ENCODE data around the gene ZNF106.

ZNF106 gene

GRCh38 chr15:42490671-42491538, at the start of gene ZNF106:
Gene ZNF106 (minus strand): TSS chr15:42491141. CDS start chr15:42472289, 18,852 bp downstream.
- DNase-seq (ENCODE audit: low read depth) = peak; percentile 78

GRCh38 chr15:42533246-42533645, 42.3 kb upstream of the ZNF106 start:
- DNase-seq (ENCODE audit: low read depth) = no peak

- no peak for DNase-seq (ENCODE audit: low read depth)
Observed at GRCh38 chr15:42528970-42529369, 38.0 kb upstream of the ZNF106 start.

DNA sequence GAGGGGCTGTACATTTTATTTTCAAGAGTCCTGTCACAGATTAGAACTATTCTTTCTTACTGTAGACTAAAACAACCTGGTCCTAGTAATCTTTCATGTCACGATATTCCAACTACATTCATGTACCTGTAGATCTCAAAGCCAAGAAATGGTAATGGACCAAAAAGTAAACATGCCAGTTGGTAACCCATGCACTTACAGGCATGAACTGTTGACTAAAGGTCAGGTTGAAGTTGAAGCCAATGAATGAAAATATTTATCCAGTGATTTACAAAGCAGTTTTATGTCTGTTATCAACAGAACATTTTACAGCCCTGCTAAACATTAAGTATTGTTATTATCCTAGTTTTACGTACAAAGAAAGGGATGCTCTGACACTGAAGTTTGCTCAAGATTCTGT, 32.4 kb upstream of the ZNF106 start:
- no peak for DNase-seq (ENCODE audit: low read depth)

DNA sequence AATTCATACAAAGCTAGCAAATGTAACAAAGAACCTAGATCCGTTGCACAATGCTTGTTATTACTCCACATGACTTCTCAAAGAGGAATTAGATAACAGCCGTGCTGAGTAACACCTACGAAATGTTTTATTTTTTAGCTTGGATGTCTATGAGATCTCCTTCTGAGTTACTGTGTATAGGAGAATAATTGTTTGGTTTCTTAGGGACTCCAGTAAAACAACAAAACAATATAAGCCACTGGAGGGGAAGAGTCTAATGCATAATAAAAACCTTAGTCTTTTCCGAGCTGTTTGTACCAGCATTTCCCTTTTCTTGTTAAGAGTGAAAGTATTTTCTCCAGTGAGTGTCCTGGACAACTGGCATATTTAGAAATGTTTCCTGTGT, 20.1 kb upstream of the ZNF106 start:
- DNase-seq (ENCODE audit: low read depth) = peak; percentile 18

DNA sequence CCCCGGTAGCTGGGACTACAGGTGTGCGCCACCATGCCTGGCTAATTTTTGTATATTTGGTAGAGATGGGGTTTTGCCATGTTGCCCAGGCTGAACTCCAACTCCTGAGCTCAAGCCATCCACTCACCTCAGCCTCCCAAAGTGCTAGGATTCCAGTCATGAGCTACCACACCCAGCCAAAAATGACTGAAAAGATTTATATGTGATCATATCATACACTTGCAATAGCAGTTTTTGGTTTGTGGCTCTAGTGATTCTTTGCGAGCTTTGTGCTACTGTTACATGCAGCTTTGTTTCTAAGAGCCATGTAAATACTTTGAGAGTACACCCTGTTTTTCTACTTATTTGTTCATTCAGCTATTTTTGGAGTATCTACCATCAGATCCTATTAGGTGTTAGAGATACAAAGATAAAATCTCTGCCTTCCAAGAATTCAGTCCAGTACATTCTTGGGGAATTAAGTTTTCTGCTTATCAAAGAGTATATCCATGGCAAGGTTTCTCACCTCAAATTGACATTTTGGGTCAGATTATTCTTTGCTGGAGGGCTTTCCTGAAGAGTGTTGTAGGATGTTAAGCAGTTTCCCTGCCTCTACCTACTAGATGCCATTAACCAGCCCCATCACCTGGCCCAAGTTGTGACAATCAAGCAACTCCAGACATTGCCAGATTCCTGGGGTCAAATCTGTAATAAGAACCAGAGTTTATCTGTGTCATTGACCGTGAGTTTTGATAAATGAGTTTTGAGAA, 19.5 kb upstream of the ZNF106 start:
- DNase-seq (ENCODE audit: low read depth) = no peak

DNA sequence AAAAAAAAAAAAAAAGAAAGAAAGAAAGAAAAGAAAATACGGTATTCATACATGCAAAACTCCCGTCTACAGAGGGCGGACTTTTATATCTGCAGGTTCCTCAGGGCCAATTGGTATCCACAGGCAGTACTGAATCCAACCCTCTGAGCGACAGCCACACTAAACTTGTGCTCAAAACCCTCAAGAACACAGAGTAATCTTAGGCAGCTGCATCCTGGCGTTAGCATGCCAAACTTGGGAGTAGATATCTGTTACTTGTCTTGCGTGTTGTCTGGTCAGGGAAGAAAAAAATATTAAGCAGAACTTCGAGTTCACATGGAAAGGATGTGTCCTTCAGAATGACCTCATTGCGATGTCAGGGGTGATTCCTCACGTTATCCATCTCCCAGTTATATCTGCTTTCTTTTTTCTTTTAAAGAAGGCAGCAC, 17.3 kb upstream of the ZNF106 start:
- DNase-seq (ENCODE audit: low read depth) = no peak

DNA sequence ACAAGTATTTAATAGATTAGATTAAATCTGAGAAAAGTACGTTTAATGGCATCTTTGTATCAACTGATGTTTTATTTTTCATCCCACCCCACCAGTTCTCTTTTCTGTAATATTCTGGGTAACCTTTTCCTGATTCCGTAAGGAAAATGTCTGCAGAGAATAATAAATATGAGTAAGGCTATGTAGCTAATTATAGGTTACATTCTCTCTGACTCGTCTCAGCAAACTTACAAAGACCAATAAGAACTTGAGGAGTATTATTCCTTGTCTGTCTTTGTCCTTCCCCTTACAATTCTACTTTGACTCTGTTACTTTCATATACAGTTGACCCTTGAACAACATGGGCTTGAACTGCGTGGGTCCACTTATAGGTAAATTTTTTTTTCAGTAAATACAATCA, 16.6 kb upstream of the ZNF106 start:
- no peak for DNase-seq (ENCODE audit: low read depth)

DNA sequence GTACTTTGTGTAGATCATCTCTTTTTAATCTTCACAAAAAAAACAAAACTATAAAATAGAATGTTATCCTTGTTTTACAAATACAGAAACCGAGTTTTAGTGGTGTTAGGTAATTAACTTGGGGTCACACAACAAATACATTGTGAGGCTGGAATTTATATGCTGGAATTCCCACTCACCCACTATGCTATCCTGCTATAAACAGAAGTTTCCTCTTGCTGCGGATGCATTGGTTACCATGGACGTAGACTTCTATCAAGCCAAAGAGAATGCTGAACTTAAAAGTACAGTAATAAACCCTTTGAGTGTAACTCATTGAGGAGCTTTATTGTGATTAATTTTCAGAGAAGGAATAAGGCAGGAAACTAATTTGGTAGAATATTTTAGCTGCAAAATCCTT, 13.7 kb upstream of the ZNF106 start:
- no peak for DNase-seq (ENCODE audit: low read depth)

- no peak for DNase-seq (ENCODE audit: low read depth)
Observed at GRCh38 chr15:42503825-42504224, 12.9 kb upstream of the ZNF106 start.

DNA sequence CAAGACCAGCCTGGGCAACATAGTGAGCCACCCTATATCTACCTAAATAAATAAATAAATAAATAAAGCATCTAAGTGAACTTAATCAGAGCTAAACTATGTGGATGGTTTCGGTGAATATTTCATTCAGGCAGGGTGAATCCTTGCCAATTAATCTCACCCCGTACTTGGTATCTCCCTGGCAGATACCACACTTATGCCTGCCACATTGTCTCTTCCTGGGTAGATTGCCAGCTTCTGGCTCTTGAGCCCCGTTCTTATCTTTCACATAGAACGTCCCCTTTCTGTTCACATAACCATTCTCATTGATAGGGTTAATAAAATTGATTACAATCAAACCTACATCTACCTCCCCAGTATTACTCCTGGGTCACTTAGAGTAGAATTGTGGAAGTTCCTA, 11.5 kb upstream of the ZNF106 start:
- DNase-seq (ENCODE audit: low read depth) = no peak

DNA sequence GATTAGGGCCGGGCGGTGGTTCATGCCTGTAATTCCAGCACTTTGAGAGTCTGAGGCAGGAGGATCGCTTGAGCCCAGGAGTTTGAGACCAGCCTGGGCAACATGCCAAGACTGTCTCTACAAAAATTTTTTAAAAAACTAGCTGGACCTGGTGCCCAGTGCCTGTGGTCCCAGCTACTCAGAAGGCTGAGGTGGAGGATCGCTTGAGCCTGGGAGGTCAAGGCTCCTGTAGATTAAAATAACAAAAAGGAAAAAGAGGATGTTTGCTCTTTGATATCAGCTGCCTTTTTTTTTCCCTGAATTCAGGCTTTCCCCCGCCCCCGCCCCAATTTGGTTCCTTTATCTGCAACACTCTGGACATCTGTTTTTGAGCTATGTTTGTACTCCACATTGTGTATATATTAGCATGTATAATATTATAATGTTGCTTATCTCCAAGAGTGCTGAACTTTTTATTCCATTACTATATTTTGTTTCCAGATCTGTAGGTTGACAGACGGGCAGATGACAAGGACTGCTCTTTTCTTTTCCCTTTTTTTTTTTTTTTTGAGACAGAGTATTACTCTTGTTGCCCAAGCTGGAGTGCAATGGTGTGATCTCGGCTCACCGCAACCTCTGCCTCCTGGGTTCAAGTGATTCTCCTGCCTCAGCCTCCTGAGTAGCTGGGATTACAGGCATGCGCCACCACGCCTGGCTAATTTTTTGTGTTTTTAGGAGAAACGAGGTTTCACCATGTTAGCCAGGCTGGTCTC, 9.1 kb upstream of the ZNF106 start:
- no peak for DNase-seq (ENCODE audit: low read depth)

DNA sequence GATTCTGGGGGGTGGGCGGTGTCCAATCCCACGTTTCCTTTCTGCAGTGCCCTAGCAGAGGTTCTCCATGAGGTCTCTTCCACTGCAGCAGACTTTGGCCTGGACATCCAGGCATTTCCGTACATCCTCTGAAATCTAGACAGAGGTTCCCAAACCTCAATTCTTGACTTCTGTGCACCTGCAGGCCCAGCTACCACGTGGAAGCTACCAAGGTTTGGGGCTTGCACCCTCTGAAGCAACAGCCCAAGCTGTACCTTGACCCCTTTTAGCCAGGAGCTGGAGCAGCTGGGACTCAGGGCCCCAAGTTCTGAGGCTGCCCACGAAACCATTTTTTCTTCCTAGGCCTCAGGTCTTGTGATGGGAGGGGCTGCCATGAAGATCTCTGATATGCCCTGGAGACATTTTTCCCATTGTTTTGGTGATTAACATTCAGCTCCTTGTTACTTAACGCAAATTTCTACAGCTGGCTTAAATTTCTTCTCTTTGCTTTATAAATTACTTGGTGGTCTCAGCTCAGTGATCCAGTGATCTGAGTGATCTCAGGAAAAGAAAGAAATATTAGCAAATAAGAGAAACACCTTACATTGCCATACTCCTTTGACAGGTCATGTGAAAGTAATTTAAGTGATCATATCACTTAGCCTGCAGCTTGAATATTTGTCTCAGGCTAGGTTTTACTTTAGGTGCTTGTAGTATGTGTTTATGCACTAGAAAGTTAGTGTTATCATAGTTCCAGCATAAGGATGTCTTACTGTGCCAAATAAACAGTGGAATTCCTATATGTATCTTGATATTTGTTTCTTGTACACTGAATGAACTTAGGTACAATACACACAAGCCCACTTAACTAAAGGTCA, 7.5 kb upstream of the ZNF106 start:
- DNase-seq (ENCODE audit: low read depth) = no peak

DNA sequence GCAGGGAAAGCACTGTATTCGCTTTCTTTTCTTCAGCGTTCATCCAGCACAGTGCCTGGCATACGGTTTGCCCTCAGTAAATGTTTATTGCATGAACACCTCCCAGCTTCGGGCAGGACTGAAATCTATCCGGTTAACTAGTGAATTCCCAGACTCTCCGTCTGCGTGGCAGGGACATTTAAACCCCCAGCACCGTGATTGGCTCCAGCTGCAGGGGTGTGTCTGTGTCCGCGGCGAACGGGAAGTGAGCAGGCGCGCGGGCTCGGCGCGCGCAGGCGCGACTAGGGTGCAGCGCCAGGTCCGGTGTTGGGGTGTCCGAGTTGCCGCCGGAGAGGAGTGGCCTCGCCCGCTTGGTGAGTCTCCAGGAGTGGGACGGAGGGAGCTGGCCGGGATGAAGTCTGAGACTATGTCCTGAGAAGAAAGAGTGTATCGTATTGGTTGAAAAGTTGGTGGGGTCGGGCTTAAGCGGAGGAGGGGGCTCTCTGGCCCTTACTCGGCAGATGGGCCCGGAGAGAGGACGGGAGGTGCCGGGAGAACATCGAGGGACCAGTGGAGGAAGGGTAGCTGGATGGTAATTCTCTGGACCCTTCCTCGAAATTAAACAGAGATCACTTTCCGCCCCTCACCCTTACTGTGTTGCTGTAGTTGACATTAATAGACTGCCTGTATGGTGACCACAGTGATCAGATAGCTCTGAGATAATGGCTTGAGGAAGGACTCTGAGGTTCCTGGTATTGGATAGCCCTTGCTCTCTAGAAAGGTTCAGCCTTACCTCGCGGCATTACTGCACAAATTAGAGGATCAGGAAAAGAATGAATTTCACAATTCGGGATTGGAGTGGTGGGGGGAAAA, 4.6 kb upstream of the ZNF106 start, which contains the start of gene SNAP23:
TSS of gene SNAP23 (plus strand) at position 274 of the 852 bp plus-strand sequence. CDS start 16,213 bp downstream, outside the sequence.
- peak; percentile 91 for DNase-seq (ENCODE audit: low read depth)

- DNase-seq (ENCODE audit: low read depth) = peak; percentile 44
Observed at GRCh38 chr15:42494998-42495360, 4.0 kb upstream of the ZNF106 start.

DNA sequence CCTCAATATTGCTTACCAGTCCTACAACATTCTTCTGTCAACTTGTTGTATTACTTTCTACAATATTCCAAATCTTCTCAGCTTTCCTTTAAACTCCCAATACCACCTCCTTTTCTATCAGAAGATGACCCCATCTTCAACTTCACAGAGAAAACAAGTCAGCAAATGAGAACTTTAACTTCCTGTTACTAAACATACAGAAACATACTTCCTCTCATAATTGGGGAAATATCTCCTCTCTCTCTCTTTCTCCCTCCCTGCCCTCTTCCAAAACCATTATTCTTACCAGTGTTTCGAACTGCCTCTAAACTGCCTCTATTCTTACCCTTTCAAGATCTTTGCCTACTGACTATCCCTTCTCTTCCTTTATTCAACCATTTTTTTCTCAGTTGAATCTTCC, 2.7 kb upstream of the ZNF106 start:
- DNase-seq (ENCODE audit: low read depth) = no peak

GRCh38 chr15:42491539-42492225, 741 bp upstream of the ZNF106 start:
- no peak for DNase-seq (ENCODE audit: low read depth)

GRCh38 chr15:42490291-42490670, 660 bp downstream of the ZNF106 start:
- DNase-seq (ENCODE audit: low read depth) = no peak

- DNase-seq (ENCODE audit: low read depth) = no peak
Observed at GRCh38 chr15:42483677-42484076, 7.3 kb downstream of the ZNF106 start.

DNA sequence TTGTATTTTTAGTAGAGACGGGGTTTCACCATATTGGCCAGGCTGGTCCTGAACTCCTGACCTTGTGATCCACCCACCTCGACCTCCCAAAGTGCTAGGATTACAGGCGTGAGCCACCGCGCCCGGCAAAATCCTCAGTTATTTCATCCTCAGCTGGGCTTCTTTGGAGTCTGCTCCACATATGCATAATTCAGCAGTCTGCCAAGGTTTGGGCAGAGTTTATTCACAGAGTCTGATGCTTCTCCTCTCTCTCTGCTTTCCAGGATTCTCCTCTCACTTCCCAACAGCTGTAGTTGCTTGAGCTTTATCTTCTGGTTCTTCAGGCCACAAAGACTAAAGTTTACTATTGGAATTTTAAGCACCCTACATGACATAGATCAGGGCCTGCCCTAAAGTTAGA, 8.2 kb downstream of the ZNF106 start:
- no peak for DNase-seq (ENCODE audit: low read depth)
